ENCODE results near the gene FAM20A.
A peak's percentile ranks its signal among the peaks of the same experiment; 100 is the strongest.

FAM20A gene

DNA sequence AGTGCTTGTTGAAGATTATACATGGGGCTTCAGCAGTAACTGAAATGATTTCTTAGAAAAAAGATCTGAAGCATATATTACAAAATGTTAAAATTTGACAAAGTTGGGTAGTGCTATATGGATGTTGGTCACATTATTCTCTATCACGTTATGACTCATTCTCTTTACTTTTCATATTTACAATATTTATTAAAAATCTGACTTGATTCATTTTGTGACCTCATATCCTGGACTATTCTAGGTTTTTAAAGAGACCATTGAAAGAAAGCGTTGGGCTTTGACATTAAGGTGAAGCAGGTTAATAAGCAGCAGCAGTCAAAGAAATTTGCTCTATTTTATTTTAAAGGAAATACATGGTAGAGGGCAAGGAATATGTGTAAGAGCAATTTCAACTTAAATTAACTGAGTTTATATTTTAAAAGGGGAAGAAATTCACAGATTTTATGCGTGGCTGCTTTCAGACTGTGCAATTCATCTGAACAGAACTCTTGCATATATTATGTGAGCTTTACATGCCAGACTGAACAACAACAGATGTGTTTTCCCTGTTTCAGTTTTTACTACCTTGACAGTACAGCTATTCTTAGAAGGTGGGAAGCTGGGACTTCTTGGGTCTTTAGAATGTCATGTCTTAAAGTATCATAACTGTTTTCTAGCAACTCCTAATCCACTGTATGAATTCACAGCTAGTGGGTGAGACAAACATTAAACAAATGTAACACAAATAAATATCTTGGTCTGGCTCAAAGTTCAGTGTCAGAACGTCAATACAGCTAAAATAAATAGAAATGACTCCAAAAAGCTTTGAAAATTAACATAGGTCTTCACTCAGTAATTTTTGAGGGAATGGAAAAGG is 10.4 kb upstream of the FAM20A start:
- ChIA-PET CTCF (interaction anchor here (0.7 to 1.2 kb wide), 4 partner anchors 10 to 348 kb away, joined by 3 to 6 read pairs (median 4); no protein-coding TSS in a partner anchor), POLR2A (no interaction called here)
- Histone ChIP-seq H3K4me3 (ENCODE audit: low read depth, low read length) (no peak overlapping the region), H3K9me3 (ENCODE audit: control insufficient read depth, insufficient read depth, low read depth, low read length) (peaks cover 3% of the 10 kb centered on the region), H3K36me3 (ENCODE audit: control insufficient read depth in 2 of 2, insufficient read depth in 1 of 2, low read length in 2 of 2) (no peaks in the 10 kb centered on the region), H3K4me1 (ENCODE audit: control insufficient read depth, insufficient read depth, low read length) (no peaks in the 10 kb centered on the region), H3K27ac (ENCODE audit: extremely low read depth, low read depth, low read length) (no peak overlapping the region)
- no peak for TF ChIP-seq ZFP69B (tag by site-specific recombination; IDR thresholded peaks at IDR 0.05)
- TF ChIP-seq ZNF404 (tag by site-specific recombination; IDR thresholded peaks at IDR 0.05), result no peak
- TF ChIP-seq, protein P1, sequence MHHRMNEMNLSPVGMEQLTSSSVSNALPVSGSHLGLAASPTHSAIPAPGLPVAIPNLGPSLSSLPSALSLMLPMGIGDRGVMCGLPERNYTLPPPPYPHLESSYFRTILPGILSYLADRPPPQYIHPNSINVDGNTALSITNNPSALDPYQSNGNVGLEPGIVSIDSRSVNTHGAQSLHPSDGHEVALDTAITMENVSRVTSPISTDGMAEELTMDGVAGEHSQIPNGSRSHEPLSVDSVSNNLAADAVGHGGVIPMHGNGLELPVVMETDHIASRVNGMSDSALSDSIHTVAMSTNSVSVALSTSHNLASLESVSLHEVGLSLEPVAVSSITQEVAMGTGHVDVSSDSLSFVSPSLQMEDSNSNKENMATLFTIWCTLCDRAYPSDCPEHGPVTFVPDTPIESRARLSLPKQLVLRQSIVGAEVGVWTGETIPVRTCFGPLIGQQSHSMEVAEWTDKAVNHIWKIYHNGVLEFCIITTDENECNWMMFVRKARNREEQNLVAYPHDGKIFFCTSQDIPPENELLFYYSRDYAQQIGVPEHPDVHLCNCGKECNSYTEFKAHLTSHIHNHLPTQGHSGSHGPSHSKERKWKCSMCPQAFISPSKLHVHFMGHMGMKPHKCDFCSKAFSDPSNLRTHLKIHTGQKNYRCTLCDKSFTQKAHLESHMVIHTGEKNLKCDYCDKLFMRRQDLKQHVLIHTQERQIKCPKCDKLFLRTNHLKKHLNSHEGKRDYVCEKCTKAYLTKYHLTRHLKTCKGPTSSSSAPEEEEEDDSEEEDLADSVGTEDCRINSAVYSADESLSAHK (tag by site-specific recombination; IDR thresholded peaks at IDR 0.05), result no peak

DNA sequence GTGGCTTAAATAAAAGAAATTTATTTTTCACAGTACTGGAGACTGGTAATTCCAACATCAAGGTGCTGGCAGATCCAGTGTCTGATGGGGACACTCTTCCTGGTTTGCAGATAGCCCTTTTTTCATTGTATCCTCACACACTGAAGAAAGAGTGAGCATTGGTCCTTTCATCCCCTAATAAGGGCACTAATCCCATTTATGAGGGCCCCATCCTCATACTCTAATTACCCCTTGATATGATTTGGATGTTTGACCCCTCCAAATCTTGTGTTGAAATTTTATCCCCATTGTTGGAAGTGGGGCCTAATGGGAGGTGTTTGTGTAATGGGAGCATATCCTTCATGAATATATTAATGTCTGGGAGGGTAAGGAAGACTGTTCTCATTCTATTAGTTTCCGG is 9.4 kb upstream of the FAM20A start:
- POLR2A ChIA-PET, result no interaction called here
- no peak overlapping the region for H3K27ac ChIP-seq (ENCODE audit: extremely low read depth, low read depth, low read length)
- TF ChIP-seq REPIN1 (tag by site-specific recombination; IDR thresholded peaks at IDR 0.05; ENCODE audit: low read depth) (no peak), ZNF311 (tag by site-specific recombination; IDR thresholded peaks at IDR 0.05; ENCODE audit: borderline replicate concordance) (no peak), ZNF560 (tag by site-specific recombination; IDR thresholded peaks at IDR 0.05; ENCODE audit: borderline replicate concordance) (no peak), ZBTB21 (tag by site-specific recombination; IDR thresholded peaks at IDR 0.05) (no peak), ZNF133 (tag by site-specific recombination; IDR thresholded peaks at IDR 0.05) (no peak), KLF16 (tag by site-specific recombination; IDR thresholded peaks at IDR 0.05) (no peak), ZSCAN30 (tag by site-specific recombination; IDR thresholded peaks at IDR 0.05) (no peak)
- TF ChIP-seq, protein P2, sequence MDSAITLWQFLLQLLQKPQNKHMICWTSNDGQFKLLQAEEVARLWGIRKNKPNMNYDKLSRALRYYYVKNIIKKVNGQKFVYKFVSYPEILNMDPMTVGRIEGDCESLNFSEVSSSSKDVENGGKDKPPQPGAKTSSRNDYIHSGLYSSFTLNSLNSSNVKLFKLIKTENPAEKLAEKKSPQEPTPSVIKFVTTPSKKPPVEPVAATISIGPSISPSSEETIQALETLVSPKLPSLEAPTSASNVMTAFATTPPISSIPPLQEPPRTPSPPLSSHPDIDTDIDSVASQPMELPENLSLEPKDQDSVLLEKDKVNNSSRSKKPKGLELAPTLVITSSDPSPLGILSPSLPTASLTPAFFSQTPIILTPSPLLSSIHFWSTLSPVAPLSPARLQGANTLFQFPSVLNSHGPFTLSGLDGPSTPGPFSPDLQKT (IDR thresholded peaks at IDR 0.05; ENCODE audit: borderline replicate concordance, low read depth, low read length), result no peak
- TF ChIP-seq, protein P3, sequence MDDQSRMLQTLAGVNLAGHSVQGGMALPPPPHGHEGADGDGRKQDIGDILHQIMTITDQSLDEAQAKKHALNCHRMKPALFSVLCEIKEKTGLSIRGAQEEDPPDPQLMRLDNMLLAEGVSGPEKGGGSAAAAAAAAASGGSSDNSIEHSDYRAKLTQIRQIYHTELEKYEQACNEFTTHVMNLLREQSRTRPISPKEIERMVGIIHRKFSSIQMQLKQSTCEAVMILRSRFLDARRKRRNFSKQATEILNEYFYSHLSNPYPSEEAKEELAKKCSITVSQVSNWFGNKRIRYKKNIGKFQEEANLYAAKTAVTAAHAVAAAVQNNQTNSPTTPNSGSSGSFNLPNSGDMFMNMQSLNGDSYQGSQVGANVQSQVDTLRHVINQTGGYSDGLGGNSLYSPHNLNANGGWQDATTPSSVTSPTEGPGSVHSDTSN (CRISPR knock-in tag; IDR thresholded peaks at IDR 0.05), result no peak
- CTCF ChIA-PET, result no interaction called here
- H3K4me1 ChIP-seq (ENCODE audit: control insufficient read depth, insufficient read depth, low read length), result no peaks in the 10 kb centered on the region
- no peaks in the 10 kb centered on the region for H3K36me3 ChIP-seq (ENCODE audit: control insufficient read depth in 2 of 2, insufficient read depth in 1 of 2, low read length in 2 of 2)
- no peak overlapping the region for H3K4me3 ChIP-seq (ENCODE audit: low read depth, low read length)
- H3K9me3 ChIP-seq (ENCODE audit: control insufficient read depth, insufficient read depth, low read depth, low read length), result peaks cover 3% of the 10 kb centered on the region

DNA sequence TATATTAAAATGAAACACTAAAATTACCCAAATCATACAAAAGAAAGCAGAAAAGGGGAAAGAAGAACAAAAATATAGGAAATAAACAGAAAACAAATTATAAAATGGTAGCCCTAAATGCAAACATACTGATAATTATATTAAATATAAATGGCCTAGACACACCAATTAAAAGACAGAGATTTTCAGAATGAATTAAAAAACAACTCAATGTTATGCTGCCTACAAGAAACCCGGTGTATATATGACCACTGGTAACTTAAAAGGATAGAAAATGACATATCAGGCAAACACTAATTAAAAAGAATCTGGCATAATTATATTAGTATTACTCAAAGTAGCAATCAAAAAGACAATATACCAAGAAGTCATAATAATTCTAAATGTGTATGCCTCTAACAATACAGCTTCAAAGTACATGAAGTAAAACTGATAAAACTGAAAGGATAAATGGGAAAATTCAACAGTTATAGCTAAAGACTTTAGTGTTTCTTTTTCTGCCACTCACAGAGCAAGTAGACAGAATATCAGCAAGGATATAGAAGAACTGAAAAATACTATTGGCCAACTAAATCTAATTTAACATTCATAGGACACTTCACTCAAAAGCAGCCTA is 7.5 kb upstream of the FAM20A start:
- Histone ChIP-seq H3K9me3 (ENCODE audit: control insufficient read depth, insufficient read depth, low read depth, low read length) (peaks cover 3% of the 10 kb centered on the region), H3K4me1 (ENCODE audit: control insufficient read depth, insufficient read depth, low read length) (no peaks in the 10 kb centered on the region), H3K36me3 (ENCODE audit: control insufficient read depth in 2 of 2, insufficient read depth in 1 of 2, low read length in 2 of 2) (no peaks in the 10 kb centered on the region), H3K27ac (ENCODE audit: extremely low read depth, low read depth, low read length) (no peak overlapping the region), H3K4me3 (ENCODE audit: low read depth, low read length) (no peak overlapping the region)
- POLR2A ChIA-PET, result no interaction called here
- CTCF ChIA-PET, result interaction anchor here (0.7 kb wide), 1 partner anchor 122 kb away, joined by 4 read pairs; no protein-coding TSS in a partner anchor
- TF ChIP-seq TRIM28 (IDR thresholded peaks at IDR 0.05; ENCODE audit: borderline replicate concordance, low read length) (peak; percentile 66; the same call in 1 of the 2 replicates), ZNF561 (tag by site-specific recombination; IDR thresholded peaks at IDR 0.05; ENCODE audit: borderline replicate concordance) (no peak), SETDB1 (IDR thresholded peaks at IDR 0.05; ENCODE audit: insufficient read length, low read length) (peak; percentile 98)

All from HEK293 (cell line).